Muscle of leg (tissue), 11 donors: Measurements from ENCODE around the gene EVL. TPM values are rescaled to one million over a fixed set of nuclear protein-coding genes. Genes with fewer than 3 reads are reported as not detected.

ENCODE experiments used
- DNase-seq: peaks from one replicate; pipeline ENCODE4 v3.0.0; 2013
- H3K27ac ChIP-seq: one replicate; pipeline ENCODE4 v1.5.1; 2013; ENCODE audit warnings: mild to moderate bottlenecking, low read length, control low read depth
- H3K27me3 ChIP-seq: one replicate; pipeline ENCODE4 v1.6.1; 2013; ENCODE audit warnings: low read length; ENCODE audit not compliant: control insufficient read depth, insufficient read depth
- H3K36me3 ChIP-seq: one replicate; pipeline ENCODE4 v1.6.1; 2013; ENCODE audit warnings: low read length; ENCODE audit not compliant: control insufficient read depth, insufficient read depth
- H3K4me1 ChIP-seq: one replicate; pipeline ENCODE4 v1.6.1; 2013; ENCODE audit warnings: low read length; ENCODE audit not compliant: control insufficient read depth, insufficient read depth
- H3K4me3 ChIP-seq: one replicate; pipeline ENCODE4 v1.5.1; 2013; ENCODE audit warnings: low read length, control low read depth
- H3K9me3 ChIP-seq: replicated peaks from 2 replicates; pipeline ENCODE4 v1.6.1; 2013; ENCODE audit warnings: low read depth, low read length; ENCODE audit not compliant: control insufficient read depth
- WGBS: methylation state at CpG from one replicate; pipeline ENCODE4 v1.1.5; 2013; ENCODE audit warnings: missing lambda C conversion rate; ENCODE audit not compliant: insufficient coverage; 5-methylcytosine and 5-hydroxymethylcytosine counted together
- polyA plus RNA-seq, 8 donors: library from polyadenylated mRNA; unstranded; fragments of 120-200 nt; gene quantifications; one replicate each; pipeline versions ENCODE4 v1.2.1 to v1.2.3, GENCODE V29; 2013; ENCODE audit warnings: inconsistent platforms in 1 of 8, low replicate concordance in 1 of 8; ENCODE audit not compliant: insufficient read length in 8 of 8, insufficient read depth in 1 of 8
- total RNA-seq: library from RNA; stranded (reverse); fragments of 120-200 nt; gene quantifications from one replicate; pipeline ENCODE4 v1.2.4, GENCODE V29; 2013

The EVL gene
- total and polyA plus RNA-seq, 9 donors = 32.8 to 85.2 (median 60.7) TPM

DNA sequence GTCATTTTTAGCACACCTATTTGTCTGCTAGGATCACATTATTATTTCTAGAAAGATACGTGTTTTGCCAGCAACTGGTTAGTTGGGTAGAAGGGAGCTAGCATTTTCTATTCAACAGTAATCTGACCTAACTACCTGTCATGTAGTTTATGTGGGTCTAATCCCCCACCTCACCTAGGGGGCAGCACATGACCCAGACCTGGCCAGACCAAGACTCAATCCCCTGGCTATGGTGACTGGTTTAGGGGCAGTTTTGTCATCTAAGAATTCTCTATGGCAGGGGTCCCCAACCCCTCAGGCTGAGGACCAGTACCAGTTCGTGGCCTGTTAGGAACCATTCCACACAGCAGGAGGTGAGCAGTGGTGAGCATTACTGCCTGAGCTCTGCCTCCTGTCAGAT lies 29.5 kb upstream of the EVL start:
- Histone ChIP-seq H3K9me3 (no peaks in the 10 kb centered on the region), H3K4me1 (no peaks in the 10 kb centered on the region), H3K27me3 (no peaks in the 10 kb centered on the region), H3K4me3 (no peak overlapping the region), H3K36me3 (no peaks in the 10 kb centered on the region), H3K27ac (no peak overlapping the region)
- 82% methylated on average over 1 of the region's 2 CpGs for WGBS
- no peak for DNase-seq

DNA sequence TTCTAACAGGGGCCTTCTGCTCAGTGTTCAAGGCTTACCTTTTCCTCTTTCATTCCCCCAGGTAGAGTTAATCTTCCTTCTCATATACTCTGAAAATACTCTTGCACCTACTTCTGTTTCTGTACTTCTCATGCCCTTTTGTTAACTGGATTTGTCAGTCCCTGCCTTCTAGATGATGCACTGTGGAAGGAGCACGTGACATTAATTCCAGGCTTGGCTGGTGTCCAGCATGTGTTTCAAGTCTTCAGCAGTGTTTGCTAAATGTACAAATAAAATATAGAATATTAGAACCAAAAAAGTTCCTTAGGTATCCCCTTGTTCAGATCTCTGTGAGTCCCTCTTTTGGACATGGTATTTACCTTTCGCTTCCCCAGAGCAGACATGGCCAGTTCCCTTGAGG lies 27.9 kb upstream of the EVL start:
- Histone ChIP-seq H3K9me3 (no peaks in the 10 kb centered on the region), H3K4me1 (no peaks in the 10 kb centered on the region), H3K4me3 (no peak overlapping the region), H3K27ac (no peak overlapping the region), H3K27me3 (no peaks in the 10 kb centered on the region), H3K36me3 (no peaks in the 10 kb centered on the region)
- peak; percentile 62 for DNase-seq
- WGBS = no CpG with 5 or more reads among the region's 2 CpGs

DNA sequence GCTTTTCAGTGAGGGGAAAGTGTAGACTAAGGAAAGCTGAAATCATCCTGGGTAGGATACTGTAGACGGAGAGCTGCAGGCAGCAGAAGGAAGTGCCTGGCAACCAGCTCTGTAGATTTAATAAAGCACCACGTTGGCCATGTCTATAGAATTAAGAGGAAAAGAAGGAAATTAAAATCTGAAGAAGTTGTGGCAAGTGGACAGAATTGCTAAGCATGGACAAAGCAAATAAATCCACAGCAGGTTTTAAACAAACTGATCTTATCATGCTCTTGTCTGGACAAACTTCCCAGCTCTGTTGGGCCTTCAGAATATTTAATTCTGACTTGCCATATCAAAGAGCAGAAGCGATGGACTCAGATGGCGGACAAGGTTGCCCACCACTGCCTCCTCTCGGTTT lies 27.2 kb upstream of the EVL start:
- no peak for DNase-seq
- Histone ChIP-seq H3K27me3 (no peaks in the 10 kb centered on the region), H3K36me3 (no peaks in the 10 kb centered on the region), H3K27ac (no peak overlapping the region), H3K4me3 (no peak overlapping the region), H3K9me3 (no peaks in the 10 kb centered on the region), H3K4me1 (no peaks in the 10 kb centered on the region)
- WGBS = 38% methylated on average over 2 of the region's 5 CpGs

GRCh38 chr14:100039903-100040302 lies 25.3 kb upstream of the EVL start:
- H3K27ac ChIP-seq = no peak overlapping the region
- no peak for DNase-seq
- H3K27me3 ChIP-seq = no peaks in the 10 kb centered on the region
- H3K4me1 ChIP-seq = no peaks in the 10 kb centered on the region
- WGBS = 87% methylated on average over 3 of the region's 3 CpGs
- no peaks in the 10 kb centered on the region for H3K9me3 ChIP-seq
- no peak overlapping the region for H3K4me3 ChIP-seq
- no peaks in the 10 kb centered on the region for H3K36me3 ChIP-seq

DNA sequence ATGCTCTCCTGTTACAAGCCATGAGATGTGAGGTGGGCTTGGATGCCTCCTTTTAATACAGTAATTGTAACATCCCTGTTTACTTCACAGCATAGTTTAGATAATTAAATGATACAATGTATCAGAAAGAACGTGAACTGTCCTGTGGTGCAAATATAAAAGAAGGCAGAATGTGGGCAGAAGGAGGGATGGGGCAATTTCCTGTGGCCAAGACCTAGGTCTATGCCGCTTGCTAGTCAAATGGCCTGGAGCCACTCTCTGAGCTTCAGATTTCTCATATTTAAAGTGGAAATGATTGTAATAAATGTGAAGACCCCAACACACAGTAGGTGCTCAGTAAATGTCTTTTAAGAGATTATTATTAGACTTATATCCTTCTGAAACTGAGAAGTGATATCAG lies 24.0 kb upstream of the EVL start:
- Histone ChIP-seq H3K4me1 (no peaks in the 10 kb centered on the region), H3K27me3 (no peaks in the 10 kb centered on the region), H3K27ac (no peak overlapping the region), H3K9me3 (no peaks in the 10 kb centered on the region), H3K4me3 (no peak overlapping the region), H3K36me3 (no peaks in the 10 kb centered on the region)
- WGBS = no CpG with 5 or more reads among the region's 2 CpGs
- no peak for DNase-seq

GRCh38 chr14:100042286-100042685 lies 22.9 kb upstream of the EVL start:
- DNase-seq = no peak
- H3K27ac ChIP-seq = no peak overlapping the region
- H3K4me1 ChIP-seq = no peaks in the 10 kb centered on the region
- no peaks in the 10 kb centered on the region for H3K36me3 ChIP-seq
- WGBS = 50% methylated on average over 2 of the region's 6 CpGs
- no peaks in the 10 kb centered on the region for H3K27me3 ChIP-seq
- no peaks in the 10 kb centered on the region for H3K9me3 ChIP-seq
- no peak overlapping the region for H3K4me3 ChIP-seq

- no peak for DNase-seq
- no CpG with 5 or more reads among the region's 4 CpGs for WGBS
Measured at GRCh38 chr14:100045642-100046344, 19.4 kb upstream of the EVL start.

GRCh38 chr14:100047600-100047999 lies 17.6 kb upstream of the EVL start:
- WGBS = 100% methylated on average over 2 of the region's 4 CpGs
- no peaks in the 10 kb centered on the region for H3K4me1 ChIP-seq
- H3K27ac ChIP-seq = no peak overlapping the region
- no peak for DNase-seq
- no peaks in the 10 kb centered on the region for H3K9me3 ChIP-seq
- no peak overlapping the region for H3K4me3 ChIP-seq
- no peaks in the 10 kb centered on the region for H3K27me3 ChIP-seq
- no peaks in the 10 kb centered on the region for H3K36me3 ChIP-seq

More at GRCh38 chr14:100045642-100046344, 19.4 kb upstream of the EVL start:
- Histone ChIP-seq H3K36me3 (no peaks in the 10 kb centered on the region), H3K27me3 (no peaks in the 10 kb centered on the region), H3K9me3 (no peaks in the 10 kb centered on the region), H3K4me1 (no peaks in the 10 kb centered on the region), H3K27ac (no peak overlapping the region), H3K4me3 (no peak overlapping the region)

DNA sequence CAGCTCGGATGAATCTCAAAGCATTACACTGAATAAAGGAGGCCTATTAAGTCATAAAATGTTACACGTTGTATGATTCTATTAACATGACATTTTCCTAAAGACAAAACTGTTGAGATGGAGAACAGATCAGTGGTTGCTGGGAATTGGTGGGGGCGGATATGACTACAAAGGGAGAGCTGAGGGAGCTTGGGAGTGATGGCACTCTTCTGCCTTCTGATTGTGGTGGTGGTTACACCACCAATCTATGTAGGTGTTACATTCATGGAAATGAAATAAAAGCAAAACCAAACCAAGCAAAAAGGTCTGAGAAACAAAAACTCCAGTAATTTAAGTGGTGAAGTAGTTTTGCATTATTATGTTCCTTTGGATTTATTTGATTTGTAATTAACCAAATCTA lies 16.4 kb upstream of the EVL start:
- no peak overlapping the region for H3K27ac ChIP-seq
- H3K27me3 ChIP-seq = no peaks in the 10 kb centered on the region
- no peaks in the 10 kb centered on the region for H3K4me1 ChIP-seq
- no CpG with 5 or more reads among the region's 3 CpGs for WGBS
- no peak for DNase-seq
- H3K9me3 ChIP-seq = no peaks in the 10 kb centered on the region
- no peak overlapping the region for H3K4me3 ChIP-seq
- H3K36me3 ChIP-seq = no peaks in the 10 kb centered on the region

GRCh38 chr14:100049220-100049619 lies 16.0 kb upstream of the EVL start:
- Histone ChIP-seq H3K4me3 (no peak overlapping the region), H3K27me3 (no peaks in the 10 kb centered on the region), H3K9me3 (no peaks in the 10 kb centered on the region), H3K27ac (no peak overlapping the region), H3K4me1 (no peaks in the 10 kb centered on the region), H3K36me3 (no peaks in the 10 kb centered on the region)
- DNase-seq = no peak
- WGBS = 44% methylated on average over 1 of the region's 2 CpGs

DNA sequence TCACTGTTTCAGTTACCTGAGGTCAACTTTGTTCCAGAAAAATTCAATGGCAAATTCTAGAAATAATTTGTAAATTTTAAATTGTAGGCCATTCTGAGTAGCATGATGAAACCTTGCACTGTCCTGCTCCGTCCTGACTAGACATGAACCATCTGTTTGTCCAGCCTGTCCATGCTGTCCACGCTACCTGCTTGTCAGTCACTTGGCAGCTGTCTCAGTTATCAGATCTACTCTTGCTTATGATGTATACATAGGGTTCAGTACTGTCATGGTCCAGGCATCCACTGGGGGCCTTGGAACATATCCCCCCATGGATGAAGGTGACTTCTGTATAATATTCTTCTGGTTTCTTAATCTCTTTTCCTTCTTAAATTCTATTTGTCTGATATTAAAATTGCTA lies 14.1 kb upstream of the EVL start:
- WGBS = no CpG with 5 or more reads among the region's 2 CpGs

More for the DNA sequence above, 14.1 kb upstream of the EVL start:
- Histone ChIP-seq H3K4me3 (no peak overlapping the region), H3K27ac (no peak overlapping the region), H3K27me3 (no peaks in the 10 kb centered on the region), H3K4me1 (no peaks in the 10 kb centered on the region), H3K9me3 (no peaks in the 10 kb centered on the region), H3K36me3 (no peaks in the 10 kb centered on the region)
- no peak for DNase-seq
